ENCODE data around the gene DOK6.
"Not testable (repeated sequence)": the region's sequence is repeated elsewhere in the genome, so short reads cannot be mapped to it uniquely, and the experiment has no call there.

The DOK6 gene

DNA sequence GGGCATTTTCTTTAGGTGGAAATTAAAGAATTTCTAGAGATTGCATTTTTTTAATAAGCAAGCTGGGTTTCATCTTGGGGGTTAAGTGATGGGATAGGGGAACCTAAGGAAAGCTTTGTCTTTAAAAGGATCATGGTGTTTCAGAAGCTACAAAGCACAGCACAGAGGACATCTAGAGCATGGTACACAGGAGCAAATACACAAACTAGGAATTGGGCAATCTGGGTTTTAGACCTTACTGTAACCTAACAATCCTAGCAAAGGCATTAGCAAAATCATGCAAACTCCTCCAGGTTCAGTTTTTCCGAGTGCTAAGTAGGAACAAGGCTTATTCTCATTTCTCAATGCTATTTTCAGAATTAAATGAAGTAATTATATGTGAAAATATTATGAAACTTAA lies 412.9 kb downstream of the DOK6 start:
- no peak for DNase-seq (ENCODE audit: low spot score)

DNA sequence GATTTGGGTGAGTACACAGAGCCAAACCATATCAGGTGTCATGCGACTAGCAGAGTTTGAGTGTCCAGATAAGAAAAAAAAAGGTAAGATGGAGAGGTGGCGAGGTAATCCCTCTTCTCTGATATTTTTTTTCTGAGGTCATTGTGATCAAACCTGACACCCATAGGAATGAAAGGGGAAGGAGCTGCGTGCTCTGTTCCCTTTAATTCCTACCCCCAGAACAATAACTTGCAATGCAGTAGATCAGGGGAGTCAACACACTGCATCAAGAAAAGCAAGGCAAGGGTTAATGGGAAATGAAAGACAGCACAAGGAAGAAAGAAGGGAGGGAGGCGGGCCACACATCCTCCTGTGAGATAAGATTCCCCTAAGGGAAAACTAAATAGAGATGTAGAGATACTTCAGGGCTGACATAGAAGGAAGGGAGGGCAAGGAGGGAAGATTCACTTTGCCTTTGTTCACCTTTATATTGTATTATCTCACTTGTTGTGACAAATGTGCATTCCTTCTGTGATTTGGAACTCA lies 414.2 kb downstream of the DOK6 start:
- DNase-seq (ENCODE audit: low spot score) = no peak

DNA sequence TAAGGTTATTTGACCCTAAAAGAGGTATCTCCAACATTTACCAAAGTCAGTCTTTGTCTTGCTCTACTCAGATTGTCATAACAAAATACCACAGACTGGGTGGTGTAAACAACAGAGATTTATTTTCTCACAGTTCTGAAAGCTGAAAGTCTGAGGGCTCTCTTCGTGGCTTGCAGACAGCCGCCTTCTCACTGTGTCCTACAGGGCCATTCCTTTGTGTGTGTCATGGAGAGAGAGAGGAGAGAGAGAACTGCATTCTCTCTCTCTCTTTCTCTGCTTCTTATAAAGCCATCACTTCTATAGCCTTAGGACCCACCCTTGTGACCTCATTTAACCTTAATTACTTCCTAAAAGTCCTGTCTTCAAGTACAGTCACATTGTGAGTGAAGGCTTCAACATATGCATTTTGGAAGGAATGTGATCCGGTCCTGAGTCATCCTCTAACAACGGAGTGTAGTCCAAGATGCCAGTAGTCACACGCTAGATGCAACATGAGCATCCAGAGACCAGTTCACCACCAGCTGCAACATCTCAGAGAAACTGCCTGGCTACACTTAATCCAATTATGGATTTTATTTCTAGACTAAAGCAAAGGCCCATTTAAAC lies 416.8 kb downstream of the DOK6 start:
- DNase-seq (ENCODE audit: low spot score) = no peak

DNA sequence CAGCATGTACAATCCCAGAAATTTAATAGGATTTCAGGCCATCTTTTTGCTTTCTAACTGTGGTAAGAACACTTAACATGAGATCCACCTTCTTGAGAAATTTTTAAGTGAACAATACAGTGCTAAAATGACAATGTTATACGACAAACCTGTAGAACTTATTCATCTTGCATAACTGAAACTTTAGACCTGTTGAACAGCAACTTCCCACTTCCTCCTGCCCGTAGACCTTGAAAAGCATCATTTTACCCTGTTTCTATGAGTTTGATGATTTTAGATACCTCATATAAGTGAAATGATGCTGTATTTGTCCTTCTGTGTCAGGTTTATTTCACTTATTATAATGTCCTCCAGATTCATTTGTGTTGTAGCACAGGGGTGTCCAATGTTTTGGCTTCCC lies 418.8 kb downstream of the DOK6 start:
- DNase-seq (ENCODE audit: low spot score) = no peak

DNA sequence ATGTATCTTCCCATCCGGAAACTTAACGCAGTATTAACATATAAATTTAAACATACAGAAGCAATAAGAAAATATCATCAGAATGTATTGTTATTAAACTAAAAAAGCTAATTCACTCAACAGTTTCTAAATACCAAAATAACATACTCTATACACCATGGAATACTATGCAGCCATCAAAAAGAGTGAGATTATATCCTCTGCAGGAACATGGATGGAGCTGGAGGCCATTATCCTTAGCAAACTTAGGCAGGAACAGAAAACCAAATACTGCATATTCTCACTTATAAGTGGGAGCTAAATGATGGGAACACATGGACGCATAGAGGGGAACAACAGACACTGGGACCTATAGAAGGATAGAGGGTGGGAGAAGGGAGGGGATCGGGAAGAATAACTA lies 419.9 kb downstream of the DOK6 start:
- no peak for DNase-seq (ENCODE audit: low spot score)

DNA sequence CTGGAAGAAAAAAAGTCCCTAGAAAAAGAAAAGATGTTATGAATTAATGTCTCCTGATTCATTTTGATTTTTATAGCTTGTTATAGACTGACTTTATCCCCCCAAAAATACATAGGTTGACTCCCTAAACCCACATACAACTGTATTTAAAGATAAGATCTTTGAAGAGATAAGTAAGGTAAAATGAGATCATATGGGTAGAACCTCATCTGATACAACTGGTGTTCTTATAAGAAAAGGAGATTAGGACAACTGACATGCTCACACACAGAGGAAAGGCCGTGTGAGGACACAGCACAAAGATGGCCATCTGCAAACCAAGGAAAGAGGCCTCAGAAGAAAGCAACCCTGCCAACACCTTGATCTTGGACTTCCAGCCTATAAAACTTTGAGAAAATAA lies 429.5 kb downstream of the DOK6 start:
- no peak for DNase-seq (ENCODE audit: low spot score)

DNA sequence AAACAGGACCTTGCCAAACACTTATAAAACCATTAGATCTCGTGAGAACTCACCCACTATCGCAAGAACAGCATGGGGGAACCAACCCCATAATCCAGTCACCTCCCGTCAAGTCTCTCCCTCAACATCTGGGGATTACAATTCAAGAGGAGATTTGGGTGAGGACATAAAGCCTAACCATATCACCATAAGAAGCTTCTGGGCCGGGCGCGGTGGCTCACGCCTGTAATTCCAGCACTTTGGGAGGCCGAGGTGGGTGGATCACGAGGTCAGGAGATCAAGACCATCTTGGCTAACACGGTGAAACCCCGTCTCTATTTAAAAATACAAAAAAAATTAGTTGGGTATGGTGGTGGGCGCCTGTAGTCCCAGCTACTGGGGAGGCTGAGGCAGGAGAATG lies 434.3 kb downstream of the DOK6 start:
- not testable (repeated sequence) for DNase-seq (ENCODE audit: low spot score)

DNA sequence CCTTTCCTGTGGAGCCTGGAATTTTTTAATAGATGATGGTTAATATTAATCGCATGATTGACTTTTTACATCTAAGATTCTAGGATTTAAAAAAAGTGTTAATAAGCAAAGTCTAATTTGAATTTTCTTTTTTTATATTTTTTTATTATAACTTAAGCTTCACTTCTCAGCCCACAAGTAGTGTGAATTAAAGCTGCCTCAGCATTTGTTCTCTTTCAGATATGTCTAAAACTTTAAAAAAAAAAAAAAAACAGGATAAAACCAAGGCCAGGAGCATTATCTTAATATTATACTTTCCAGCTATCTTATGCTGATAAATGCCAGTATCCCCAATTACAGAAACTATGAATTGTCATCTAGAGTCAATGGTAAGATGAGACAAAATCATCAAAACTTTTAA lies 437.3 kb downstream of the DOK6 start:
- DNase-seq (ENCODE audit: low spot score) = no peak

DNA sequence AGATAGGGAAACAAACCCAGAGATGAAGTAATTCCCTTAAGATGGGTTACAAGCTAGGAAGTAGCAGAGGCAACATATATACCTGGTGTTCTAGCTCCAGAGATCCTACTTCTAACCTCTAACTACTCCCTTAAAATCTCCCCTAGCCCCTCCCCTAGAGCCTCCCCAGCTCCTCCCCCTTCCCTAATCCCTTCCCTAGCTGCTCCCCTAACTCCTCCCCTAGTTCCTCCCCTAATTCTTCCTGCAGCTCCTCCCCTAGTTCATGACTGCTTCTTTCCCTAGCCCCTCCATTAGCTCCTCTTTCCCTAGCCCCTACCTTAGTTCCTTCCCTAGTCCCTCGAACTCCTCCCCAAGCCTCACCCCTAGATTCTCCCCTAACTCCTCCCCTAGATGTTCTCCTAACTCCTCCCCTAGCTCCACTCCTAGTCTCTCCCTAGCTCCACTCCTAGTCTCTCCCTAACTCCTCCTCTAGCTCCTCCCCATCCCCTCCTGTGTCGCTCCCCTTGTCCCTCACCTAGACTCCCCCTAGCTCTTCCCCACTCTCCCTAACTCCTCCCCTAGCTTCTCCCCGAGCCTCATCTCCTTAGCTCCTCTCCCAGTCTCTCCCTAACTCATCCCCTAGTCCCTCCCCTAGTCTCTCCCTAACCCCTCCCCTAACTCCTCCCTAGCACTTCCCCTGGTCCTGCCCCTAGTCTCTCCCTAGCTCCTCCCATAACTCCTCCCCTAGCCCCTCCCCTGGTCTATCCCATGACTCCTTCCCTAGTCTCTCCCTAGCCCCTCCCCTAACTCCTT lies 438.1 kb downstream of the DOK6 start:
- DNase-seq (ENCODE audit: low spot score) = peak; percentile 41

DNA sequence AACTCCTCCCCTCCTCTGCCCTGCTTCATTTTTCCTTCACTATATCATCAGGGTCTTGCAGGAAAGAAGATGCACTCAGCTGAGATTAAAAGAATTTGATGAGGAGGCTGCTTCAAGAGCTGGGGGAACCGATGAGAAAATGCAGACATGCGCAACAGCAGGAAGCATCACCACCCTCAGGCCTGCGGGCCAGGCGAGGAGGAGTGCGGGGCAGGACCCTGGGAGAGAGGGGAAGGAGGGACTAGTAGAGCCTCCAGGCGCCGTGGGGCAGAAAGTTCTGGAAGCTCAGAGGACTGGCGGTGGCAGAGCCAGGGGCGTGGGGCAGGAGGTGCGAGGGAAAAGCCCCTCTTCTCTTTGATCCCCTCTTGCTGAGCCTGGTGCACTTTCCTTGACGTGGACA lies 438.8 kb downstream of the DOK6 start:
- DNase-seq (ENCODE audit: low spot score) = peak; percentile 5

DNA sequence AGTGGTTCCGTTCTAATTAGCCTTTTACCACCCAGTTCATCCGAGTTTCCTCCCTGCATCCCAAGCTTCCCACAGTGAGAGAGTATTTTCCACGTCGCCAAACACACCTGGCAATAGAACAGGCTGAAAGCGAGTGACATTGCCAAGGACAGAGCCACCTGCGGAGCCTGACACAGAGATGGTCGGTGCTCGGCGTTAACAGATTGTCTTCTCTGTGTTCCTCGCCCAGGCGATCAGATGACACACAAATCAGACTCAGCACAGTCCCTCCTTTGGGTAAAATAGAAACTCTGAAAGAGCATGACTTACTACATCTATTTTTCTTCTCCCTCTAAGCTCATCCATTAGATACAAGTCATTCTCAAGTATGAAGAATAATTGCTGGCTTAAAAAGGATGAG lies 439.3 kb downstream of the DOK6 start:
- DNase-seq (ENCODE audit: low spot score) = peak; percentile 95

DNA sequence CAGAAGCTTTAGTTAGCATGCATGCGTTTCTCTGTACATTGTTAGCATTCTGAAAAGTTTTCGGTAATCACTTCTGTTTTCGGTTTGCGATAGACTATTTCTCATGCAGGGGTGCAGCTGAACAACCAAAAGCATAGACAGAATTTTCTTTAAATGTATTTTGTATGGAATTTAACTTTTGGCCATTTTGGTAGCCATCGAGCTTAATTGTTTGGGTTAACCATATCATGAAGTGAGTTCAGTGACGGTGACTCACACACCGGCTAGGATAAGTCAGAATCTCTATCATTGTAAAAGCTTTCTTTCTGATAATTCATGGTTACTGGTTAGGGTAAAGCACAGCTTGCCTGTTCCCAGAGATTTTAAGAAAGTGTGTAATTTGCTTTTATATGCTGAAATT lies 439.8 kb downstream of the DOK6 start:
- DNase-seq (ENCODE audit: low spot score) = no peak

DNA sequence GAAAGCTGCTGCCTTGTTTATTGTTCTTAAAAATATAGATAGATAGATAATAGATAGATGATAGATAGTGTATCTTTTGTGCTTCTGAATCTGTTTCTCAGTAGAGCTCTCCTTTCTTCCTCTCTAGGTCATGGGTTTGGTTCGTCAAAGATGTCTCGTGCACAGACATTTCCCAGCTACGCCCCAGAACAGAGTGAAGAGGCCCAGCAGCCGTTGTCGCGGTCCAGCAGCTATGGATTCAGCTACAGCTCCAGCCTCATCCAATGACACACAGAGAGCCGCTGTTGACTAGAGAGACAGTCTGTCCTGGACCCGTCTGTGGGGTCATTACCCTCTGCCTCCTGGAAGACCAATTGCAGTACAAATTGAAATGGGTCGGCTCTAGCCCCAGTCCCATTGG lies 440.4 kb downstream of the DOK6 start:
- DNase-seq (ENCODE audit: low spot score) = no peak

DNA sequence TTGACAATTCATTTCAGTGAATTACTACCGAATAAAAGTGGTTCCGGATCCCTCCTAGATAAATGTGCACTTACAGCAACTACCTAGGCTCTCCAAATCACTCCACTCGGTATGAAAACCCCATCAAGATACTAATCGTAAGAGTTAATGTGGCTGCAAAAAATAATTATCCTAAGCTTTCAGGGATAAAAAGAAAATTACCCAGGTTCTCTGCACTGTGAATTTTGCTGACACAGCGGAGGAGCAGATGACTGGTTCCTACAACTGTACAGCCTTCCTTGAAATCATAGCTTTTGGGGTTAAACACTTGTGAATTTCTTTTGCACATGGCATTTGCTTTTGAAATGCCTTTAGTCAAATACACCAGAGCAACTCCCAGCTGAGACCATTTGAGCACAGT lies 442.3 kb downstream of the DOK6 start:
- DNase-seq (ENCODE audit: low spot score) = no peak

DNA sequence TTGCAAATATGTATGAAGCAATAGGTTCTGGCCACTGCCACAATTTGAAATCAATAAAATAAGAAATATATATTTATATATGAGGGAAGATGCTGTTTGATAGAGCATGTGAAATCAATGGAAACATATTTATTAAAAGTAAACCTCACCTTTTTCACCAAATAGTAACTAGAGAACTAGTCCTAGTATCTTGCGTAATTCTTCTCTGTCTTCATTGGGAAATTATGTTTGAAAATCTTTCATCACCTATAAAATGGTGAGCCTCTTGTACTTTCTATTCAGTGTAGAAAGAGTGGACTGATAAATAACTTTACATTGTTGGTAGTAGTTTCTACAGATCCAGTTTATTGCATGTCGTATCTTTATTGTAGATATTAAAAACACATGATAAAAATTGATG lies 444.0 kb downstream of the DOK6 start:
- no peak for DNase-seq (ENCODE audit: low spot score)

DNA sequence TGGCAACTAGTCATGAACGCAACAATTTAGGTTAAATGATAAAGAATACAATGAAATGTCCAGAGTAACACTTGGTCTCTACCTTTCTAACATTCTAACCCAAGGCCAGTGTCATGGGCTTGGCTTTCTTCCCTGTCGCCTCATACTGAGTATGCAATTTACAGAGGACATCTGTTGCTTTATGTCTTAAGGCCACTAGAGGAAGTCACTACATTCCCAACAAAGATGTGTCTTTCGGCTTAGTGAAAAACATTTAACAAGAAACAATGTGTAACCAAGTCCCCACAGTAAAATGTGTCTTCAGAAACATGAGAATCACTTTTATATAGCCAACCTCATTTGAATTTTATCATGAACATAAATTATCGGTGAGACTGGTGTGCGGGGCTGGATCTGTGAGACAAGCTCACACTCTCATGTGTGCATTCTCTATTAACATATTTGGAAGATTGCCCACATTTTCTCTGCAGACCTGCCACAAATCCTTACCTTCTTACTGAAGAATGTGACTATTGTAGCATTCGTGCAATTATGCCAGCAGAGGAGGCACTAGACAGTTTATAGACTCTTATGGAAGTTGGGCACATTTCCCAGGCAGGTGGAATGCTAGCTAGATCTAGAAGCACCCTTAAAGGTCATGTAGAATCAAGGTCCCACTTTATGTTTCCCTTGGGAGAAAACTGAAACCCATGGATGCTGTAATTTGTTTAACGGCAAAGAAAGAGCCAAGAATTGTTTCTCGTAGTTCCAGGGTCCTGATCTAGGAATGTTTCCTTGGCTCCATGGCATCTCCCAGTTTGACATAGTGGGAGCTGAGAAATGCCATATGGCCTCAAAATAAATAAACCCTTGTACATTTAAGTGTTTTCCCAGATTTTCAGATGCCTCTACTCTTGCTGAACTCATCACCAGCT lies 445.2 kb downstream of the DOK6 start:
- DNase-seq (ENCODE audit: low spot score) = peak; percentile 76

DNA sequence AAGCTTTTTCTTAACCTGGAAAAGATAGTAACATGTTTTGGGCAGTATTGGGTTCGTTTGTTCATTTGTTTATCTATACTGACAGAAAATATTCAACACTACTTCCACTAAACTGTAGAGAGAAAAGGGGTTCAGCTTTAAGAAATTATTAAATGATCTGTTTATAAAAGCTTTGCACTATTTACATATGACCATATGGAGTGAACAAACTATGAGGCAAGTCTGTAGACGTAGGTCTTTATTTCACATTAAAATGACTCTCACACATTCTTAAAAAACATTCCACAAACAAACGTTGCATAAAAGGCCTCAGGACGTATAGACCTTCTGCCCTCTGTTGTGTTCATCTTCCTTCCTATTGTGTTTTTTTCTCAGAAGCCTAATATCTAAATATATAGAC lies 452.4 kb downstream of the DOK6 start:
- no peak for DNase-seq (ENCODE audit: low spot score)

DNA sequence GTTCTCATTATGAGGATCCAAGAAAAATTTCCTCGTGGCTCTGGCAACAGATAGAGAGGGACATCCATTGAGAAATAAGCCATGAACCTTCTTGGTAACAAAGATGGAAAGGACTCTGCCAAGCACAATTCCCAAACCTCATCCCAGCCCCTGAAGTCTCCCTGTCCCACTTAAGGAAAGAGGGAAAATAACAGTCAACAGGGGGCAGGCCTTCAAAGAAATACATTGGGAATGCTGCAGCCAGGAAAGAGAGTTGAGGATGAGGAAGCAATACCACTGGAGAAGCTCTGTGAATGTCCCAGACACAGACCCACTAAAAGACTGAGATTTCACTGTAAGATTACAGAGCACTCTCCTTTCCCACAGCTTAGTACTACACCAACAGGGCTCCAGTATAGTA lies 453.8 kb downstream of the DOK6 start:
- DNase-seq (ENCODE audit: low spot score) = no peak

DNA sequence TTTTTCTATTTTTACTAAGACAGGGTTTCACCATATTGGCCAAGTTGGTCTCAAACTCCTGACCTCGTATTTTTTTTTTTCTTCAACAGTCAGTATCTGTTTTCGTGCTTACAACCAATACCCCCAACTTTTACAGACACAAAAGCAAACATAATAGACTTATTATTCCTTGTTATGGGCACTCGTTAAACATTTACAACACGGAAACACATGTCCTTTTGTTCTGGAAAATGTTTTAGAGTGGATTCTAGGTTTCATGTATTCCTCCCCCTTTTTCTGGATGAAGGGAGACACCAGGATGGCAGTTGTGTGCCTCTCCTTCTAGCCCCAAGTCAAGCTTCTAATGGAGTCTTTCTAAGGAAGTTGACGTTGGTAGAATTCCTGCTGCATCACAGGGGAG lies 458.2 kb downstream of the DOK6 start:
- DNase-seq (ENCODE audit: low spot score) = no peak

DNA sequence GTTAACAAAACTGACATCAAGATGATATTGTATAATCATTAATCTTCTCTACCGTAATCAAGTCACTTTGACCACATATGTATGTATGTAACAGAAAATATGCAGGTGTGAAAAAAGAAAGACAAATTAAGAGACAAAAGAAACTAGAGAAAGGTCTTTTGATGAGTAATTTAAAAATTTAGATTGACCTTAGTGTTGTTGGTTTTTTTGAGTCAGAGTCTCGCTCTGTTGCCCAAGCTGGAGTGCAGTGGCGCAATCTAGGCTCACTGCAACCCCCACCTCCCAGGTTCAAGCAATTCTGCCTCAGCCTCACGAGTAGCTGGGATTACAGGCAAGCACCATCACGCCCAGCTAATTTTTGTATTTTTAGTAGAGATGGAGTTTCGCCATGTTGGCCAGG lies 464.1 kb downstream of the DOK6 start:
- not testable (repeated sequence) for DNase-seq (ENCODE audit: low spot score)

DNA sequence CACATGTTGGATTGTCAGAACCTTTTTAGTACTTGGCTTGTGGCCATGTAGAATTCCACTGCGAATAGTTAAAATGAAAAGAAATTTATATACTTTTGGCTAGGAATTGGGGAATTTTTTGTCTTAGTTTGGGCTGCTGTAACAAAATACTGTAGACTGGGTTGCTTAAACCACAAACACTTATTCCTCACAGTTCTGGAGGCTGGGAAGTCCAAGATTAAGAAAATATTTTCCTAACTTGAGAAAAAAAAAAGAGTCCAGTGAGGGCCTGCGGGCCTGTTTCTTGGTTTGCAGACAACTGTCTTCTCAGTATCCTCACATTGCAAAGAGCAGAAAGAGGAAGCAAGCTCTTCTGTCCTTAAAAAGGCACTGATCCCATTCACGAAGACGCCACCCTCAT lies 465.1 kb downstream of the DOK6 start:
- DNase-seq (ENCODE audit: low spot score) = no peak

DNA sequence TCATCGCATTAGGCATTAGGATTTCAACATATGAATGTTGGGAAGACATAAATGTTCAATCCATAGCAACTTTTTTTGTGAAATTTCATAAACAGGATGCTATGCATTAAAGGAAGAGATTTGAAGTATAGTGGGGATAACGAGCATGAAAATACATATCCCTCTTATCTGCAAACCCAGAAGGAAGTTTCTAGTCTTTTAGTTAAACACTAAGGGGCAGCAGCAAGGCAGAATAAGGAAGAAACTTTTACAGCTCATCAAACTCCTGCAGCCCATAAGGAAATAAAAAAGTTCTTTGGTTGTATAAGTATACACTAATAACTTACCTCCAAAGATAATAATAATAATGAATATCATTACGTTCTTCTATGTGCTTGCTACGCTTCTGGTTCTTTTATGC lies 465.5 kb downstream of the DOK6 start:
- no peak for DNase-seq (ENCODE audit: low spot score)

DNA sequence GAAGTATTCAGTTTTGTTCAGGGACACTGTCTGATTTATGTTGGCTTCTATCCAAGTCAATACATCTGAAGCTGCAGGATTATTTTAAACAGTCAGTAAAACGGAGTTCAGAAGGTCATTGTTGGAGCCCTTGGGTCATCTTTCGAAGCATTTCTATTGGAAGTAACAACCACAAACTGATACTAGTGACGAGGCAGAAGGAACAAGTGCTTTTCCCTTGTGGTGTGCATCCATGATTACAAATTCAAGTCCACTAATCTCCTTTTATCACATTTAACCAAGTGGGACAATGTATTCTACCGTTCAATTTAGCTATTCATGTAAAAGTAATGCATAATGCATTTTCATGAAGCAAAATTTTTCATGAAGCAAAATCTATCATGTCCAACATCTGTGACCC lies 470.0 kb downstream of the DOK6 start:
- no peak for DNase-seq (ENCODE audit: low spot score)

Measured in cerebellar cortex (tissue), 1 donor.